Measurements from ENCODE around the gene PRKCSH. TPM values are rescaled to one million over a fixed set of nuclear protein-coding genes. Genes with fewer than 3 reads are reported as not detected.
A peak's percentile ranks its signal among the peaks of the same experiment; 100 is the strongest.
"Not testable (repeated sequence)": the region's sequence is repeated elsewhere in the genome, so short reads cannot be mapped to it uniquely, and the experiment has no call there.

Gene PRKCSH
- total RNA-seq, 2 experiments from 2014 or later, result 225 to 269 TPM

GRCh38 chr19:11451871-11452619 is 16.6 kb downstream of the PRKCSH start:
- Mint-ChIP-seq H3K27ac (no peak overlapping the region), H3K36me3 (ENCODE audit: low read depth) (peaks cover 5% of the 10 kb centered on the region), H3K9me3 (ENCODE audit: low read depth) (no peaks in the 10 kb centered on the region), H3K4me1 (no peaks in the 10 kb centered on the region), H3K27me3 (no peaks in the 10 kb centered on the region), H3K4me3 (no peak overlapping the region)
- ChIA-PET POLR2A (interaction anchor here (0.6 kb wide), 1 partner anchor 128 kb away, joined by 6 read pairs; no protein-coding TSS in a partner anchor), CTCF (interaction anchor here (0.7 kb wide), 1 partner anchor 209 kb away, joined by 5 read pairs; no protein-coding TSS in a partner anchor)
- intact Hi-C loops (cut with DNase I, micrococcal nuclease), result no loop called here
- ATAC-seq, result no peak
- DNase-seq, result no peak

GRCh38 chr19:11452620-11453310 is 17.3 kb downstream of the PRKCSH start:
- H3K4me3 Mint-ChIP-seq, result no peak overlapping the region
- ATAC-seq, result no peak
- CTCF ChIA-PET, result interaction anchor here (0.7 kb wide), 1 partner anchor 209 kb away, joined by 5 read pairs; no protein-coding TSS in a partner anchor
- H3K27me3 Mint-ChIP-seq, result no peaks in the 10 kb centered on the region
- H3K9me3 Mint-ChIP-seq (ENCODE audit: low read depth), result no peaks in the 10 kb centered on the region
- POLR2A ChIA-PET, result no interaction called here
- H3K4me1 Mint-ChIP-seq, result no peaks in the 10 kb centered on the region
- H3K27ac Mint-ChIP-seq, result no peak overlapping the region
- intact Hi-C loops (cut with DNase I, micrococcal nuclease), result no loop called here
- H3K36me3 Mint-ChIP-seq (ENCODE audit: low read depth), result peaks cover 5% of the 10 kb centered on the region
- DNase-seq, result no peak

DNA sequence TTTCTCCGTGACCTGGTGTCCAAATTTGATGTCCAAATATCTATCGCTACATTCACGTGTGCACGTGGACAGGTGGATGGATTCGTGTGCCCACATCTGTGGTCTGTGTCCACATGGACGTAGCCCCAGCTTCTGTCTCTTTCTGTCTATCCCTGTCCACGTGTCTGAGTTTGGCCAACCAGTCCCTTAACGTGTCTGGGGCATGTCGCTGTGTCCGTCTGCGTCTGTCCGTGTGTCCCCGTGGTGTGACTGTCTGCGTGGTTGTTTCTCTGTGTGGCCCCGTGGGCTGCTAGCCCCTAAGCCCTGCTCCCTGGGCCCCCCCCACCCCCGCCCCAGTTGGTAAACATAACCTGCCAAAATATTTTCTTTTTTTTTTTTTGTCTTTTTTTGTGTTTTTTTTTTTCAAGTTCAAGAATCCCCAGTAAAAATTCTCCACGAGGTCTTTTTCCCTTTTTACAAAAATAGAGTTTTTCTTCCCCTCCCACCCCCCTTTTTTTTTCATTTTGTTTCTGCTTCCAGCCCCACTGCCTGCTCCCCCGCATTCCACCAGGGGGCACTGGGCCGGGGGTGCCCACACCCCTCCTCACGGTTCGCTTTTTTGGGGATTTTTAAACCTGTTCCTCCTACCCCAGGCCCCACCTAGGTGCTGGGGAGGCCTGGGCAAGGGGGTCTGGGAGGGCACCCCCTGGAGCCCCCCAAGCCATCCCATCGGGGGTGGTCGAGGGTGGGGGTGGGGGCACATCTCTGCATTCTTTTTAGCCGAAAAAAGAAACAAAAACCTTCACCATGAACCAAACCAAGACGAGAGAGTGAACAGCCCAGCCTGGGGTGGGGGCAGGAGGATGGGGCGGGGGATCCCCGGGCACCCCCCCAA is 18.3 kb downstream of the PRKCSH start:
- no peak overlapping the region for H3K4me3 Mint-ChIP-seq
- H3K36me3 Mint-ChIP-seq (ENCODE audit: low read depth), result peaks cover 5% of the 10 kb centered on the region
- ChIA-PET CTCF (no interaction called here), POLR2A (no interaction called here)
- H3K27me3 Mint-ChIP-seq, result peaks cover 4% of the 10 kb centered on the region
- intact Hi-C loops (cut with DNase I, micrococcal nuclease), result no loop called here
- peak; percentile 39 for ATAC-seq
- no peaks in the 10 kb centered on the region for H3K4me1 Mint-ChIP-seq
- H3K27ac Mint-ChIP-seq, result no peak overlapping the region
- H3K9me3 Mint-ChIP-seq (ENCODE audit: low read depth), result no peaks in the 10 kb centered on the region
- DNase-seq, result peak; percentile 54

GRCh38 chr19:11455233-11455554 is 19.8 kb downstream of the PRKCSH start:
- H3K4me1 Mint-ChIP-seq; H3K4me3 Mint-ChIP-seq; CTCF ChIA-PET; DNase-seq; H3K9me3 Mint-ChIP-seq (ENCODE audit: low read depth); H3K36me3 Mint-ChIP-seq (ENCODE audit: low read depth); H3K27ac Mint-ChIP-seq; ATAC-seq; intact Hi-C loops (cut with DNase I, micrococcal nuclease): not testable (repeated sequence)
- POLR2A ChIA-PET, result interaction anchor here (0.6 kb wide), 1 partner anchor 304 kb away, joined by 3 read pairs; no protein-coding TSS in a partner anchor
- peaks cover 11% of the 10 kb centered on the region for H3K27me3 Mint-ChIP-seq

GRCh38 chr19:11456659-11457058 is 21.2 kb downstream of the PRKCSH start:
- no peak for ATAC-seq
- intact Hi-C loops (cut with DNase I, micrococcal nuclease), result no loop called here
- H3K4me1 Mint-ChIP-seq, result no peaks in the 10 kb centered on the region
- no peak overlapping the region for H3K27ac Mint-ChIP-seq
- DNase-seq, result no peak
- no peak overlapping the region for H3K4me3 Mint-ChIP-seq
- no peaks in the 10 kb centered on the region for H3K9me3 Mint-ChIP-seq (ENCODE audit: low read depth)
- CTCF ChIA-PET, result no interaction called here
- POLR2A ChIA-PET, result no interaction called here
- peaks cover 16% of the 10 kb centered on the region for H3K27me3 Mint-ChIP-seq
- H3K36me3 Mint-ChIP-seq (ENCODE audit: low read depth), result no peaks in the 10 kb centered on the region

DNA sequence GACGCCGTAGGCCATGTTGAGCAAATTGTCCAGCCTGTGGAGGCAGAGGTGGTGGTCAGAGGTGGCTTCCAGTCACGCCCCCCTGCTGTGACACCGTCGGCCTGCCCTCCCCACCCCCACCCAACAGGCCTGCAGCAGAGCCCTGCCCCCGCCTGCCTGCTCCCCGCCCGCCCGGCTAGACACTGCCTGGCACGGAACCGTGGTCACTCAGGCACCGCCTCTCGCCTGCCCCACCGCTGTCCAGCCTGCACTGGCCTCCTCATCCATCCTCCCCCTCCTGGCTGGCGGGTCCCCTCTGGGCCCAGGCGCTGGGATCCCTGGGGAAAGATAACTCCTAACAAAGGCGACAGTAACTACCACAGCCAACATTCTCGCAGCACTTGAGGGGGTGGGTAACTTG is 21.7 kb downstream of the PRKCSH start:
- Mint-ChIP-seq H3K36me3 (ENCODE audit: low read depth) (no peaks in the 10 kb centered on the region), H3K4me3 (no peak overlapping the region), H3K9me3 (ENCODE audit: low read depth) (no peaks in the 10 kb centered on the region), H3K27me3 (peaks cover 16% of the 10 kb centered on the region), H3K4me1 (no peaks in the 10 kb centered on the region), H3K27ac (no peak overlapping the region)
- no peak for DNase-seq
- CTCF ChIA-PET, result no interaction called here
- POLR2A ChIA-PET, result no interaction called here
- ATAC-seq, result no peak
- intact Hi-C loops (cut with DNase I, micrococcal nuclease), result no loop called here

DNA sequence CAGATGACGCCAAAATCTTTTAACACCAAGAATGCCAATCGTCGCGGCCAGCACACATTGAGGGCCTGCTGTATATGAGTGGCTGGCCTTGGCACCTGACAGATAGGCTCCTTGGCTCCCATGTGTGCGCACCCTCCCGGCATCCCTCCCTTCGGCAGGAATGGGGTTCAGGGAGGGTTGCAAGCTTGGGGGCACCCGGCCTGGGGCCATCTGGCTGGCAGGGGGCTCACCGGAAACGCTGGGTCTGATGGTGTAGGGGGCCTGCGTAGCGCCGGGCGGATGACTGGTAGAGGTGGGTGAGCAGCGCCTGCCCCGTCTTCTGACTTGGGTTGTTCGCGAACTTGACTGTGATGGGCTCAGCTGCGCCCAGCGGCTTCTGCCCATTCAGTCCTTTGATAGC is 22.4 kb downstream of the PRKCSH start:
- no peak for ATAC-seq
- intact Hi-C loops (cut with DNase I, micrococcal nuclease), result no loop called here
- no peaks in the 10 kb centered on the region for H3K9me3 Mint-ChIP-seq (ENCODE audit: low read depth)
- H3K27ac Mint-ChIP-seq, result no peak overlapping the region
- H3K36me3 Mint-ChIP-seq (ENCODE audit: low read depth), result no peaks in the 10 kb centered on the region
- CTCF ChIA-PET, result interaction anchor here (0.9 kb wide), 1 partner anchor 17 kb away, joined by 3 read pairs; no protein-coding TSS in a partner anchor
- no peak overlapping the region for H3K4me3 Mint-ChIP-seq
- POLR2A ChIA-PET, result no interaction called here
- no peaks in the 10 kb centered on the region for H3K4me1 Mint-ChIP-seq
- H3K27me3 Mint-ChIP-seq, result peaks cover 16% of the 10 kb centered on the region
- no peak for DNase-seq

DNA sequence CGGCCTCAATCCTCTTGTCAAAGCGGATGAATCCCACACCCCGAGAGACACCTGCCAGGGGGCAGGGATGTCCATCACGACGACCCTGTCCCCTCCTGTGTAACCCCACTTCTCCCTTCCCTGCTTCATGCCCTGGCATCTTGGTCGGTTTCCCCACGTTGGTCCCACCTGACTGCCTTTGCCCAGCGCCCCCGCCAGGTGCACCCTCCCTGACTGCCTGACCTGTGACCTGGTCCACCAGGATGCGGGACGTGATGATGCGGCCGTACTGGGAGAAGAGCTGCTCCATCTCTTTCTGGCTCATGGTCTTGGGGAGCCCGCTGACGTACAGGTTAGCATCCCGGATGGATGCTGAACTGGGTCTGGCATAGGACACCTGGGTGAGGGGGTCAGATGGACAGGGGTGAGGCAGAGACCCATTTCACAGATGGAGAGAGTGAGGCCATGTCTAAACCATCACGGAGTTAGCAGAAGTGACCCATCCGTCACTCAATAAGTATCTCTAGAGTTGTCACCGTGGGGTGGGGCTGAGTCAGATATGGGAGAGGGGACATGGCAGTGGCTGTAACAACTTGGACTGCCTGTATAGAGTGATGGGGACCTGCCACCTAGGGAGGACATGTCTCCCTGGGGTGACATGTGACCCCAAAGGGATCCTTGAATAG is 22.9 kb downstream of the PRKCSH start:
- H3K27me3 Mint-ChIP-seq, result peaks cover 16% of the 10 kb centered on the region
- CTCF ChIA-PET, result interaction anchor here (0.9 kb wide), 1 partner anchor 18 kb away, joined by 3 read pairs; no protein-coding TSS in a partner anchor
- no peaks in the 10 kb centered on the region for H3K4me1 Mint-ChIP-seq
- no peak overlapping the region for H3K27ac Mint-ChIP-seq
- intact Hi-C loops (cut with DNase I, micrococcal nuclease), result no loop called here
- no peak for ATAC-seq
- no peaks in the 10 kb centered on the region for H3K9me3 Mint-ChIP-seq (ENCODE audit: low read depth)
- DNase-seq, result no peak
- H3K4me3 Mint-ChIP-seq, result no peak overlapping the region
- H3K36me3 Mint-ChIP-seq (ENCODE audit: low read depth), result no peaks in the 10 kb centered on the region
- POLR2A ChIA-PET, result no interaction called here

DNA sequence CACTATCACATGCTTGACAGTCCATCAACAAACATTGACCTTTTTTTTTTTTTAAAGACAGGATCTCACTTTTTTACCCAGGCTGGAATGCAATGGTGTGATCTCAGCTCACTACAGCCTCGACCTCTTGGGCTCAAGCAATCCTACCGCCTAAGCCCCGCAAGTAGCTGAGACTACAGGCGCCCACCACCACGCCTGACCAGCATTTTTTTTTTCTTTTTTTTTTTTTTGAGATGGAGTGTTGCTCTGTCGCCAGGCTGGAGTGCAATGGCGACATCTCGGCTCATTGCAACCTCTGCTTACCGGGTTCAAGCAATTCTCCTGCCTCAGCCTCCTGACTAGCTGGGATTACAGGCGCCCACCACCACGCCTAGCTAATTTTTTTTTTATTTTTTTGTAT is 23.5 kb downstream of the PRKCSH start:
- H3K4me3 Mint-ChIP-seq; intact Hi-C loops (cut with DNase I, micrococcal nuclease); DNase-seq; H3K4me1 Mint-ChIP-seq; H3K9me3 Mint-ChIP-seq (ENCODE audit: low read depth); ATAC-seq; H3K27ac Mint-ChIP-seq; H3K36me3 Mint-ChIP-seq (ENCODE audit: low read depth): not testable (repeated sequence)
- ChIA-PET POLR2A (interaction anchor here (0.6 kb wide), 1 partner anchor 588 kb away, joined by 4 read pairs; no protein-coding TSS in a partner anchor), CTCF (interaction anchor here (0.6 to 1.1 kb wide), 3 partner anchors 79 to 637 kb away, joined by 3 read pairs; no protein-coding TSS in a partner anchor)
- peaks cover 16% of the 10 kb centered on the region for H3K27me3 Mint-ChIP-seq

GRCh38 chr19:11460207-11460606 is 24.8 kb downstream of the PRKCSH start:
- DNase-seq (peak; percentile 51), ATAC-seq (peak; percentile 47)
- POLR2A ChIA-PET, result no interaction called here
- no peaks in the 10 kb centered on the region for H3K36me3 Mint-ChIP-seq (ENCODE audit: low read depth)
- no peaks in the 10 kb centered on the region for H3K9me3 Mint-ChIP-seq (ENCODE audit: low read depth)
- CTCF ChIA-PET, result no interaction called here
- H3K27me3 Mint-ChIP-seq, result peaks cover 16% of the 10 kb centered on the region
- H3K4me3 Mint-ChIP-seq, result no peak overlapping the region
- H3K27ac Mint-ChIP-seq, result no peak overlapping the region
- no peaks in the 10 kb centered on the region for H3K4me1 Mint-ChIP-seq
- intact Hi-C loops (cut with DNase I, micrococcal nuclease), result no loop called here

GRCh38 chr19:11461453-11461852 is 26.0 kb downstream of the PRKCSH start:
- no peaks in the 10 kb centered on the region for H3K36me3 Mint-ChIP-seq (ENCODE audit: low read depth)
- ChIA-PET POLR2A (no interaction called here), CTCF (interaction anchor here (0.6 to 0.7 kb wide), 2 partner anchors 55 to 239 kb away, joined by 3 read pairs; no protein-coding TSS in a partner anchor)
- no peak overlapping the region for H3K27ac Mint-ChIP-seq
- DNase-seq (no peak), ATAC-seq (no peak)
- no peaks in the 10 kb centered on the region for H3K4me1 Mint-ChIP-seq
- intact Hi-C loops (cut with DNase I, micrococcal nuclease), result no loop called here
- H3K4me3 Mint-ChIP-seq, result no peak overlapping the region
- peaks cover 16% of the 10 kb centered on the region for H3K27me3 Mint-ChIP-seq
- no peaks in the 10 kb centered on the region for H3K9me3 Mint-ChIP-seq (ENCODE audit: low read depth)

All from activated CD4-positive, alpha-beta T cell treated with anti-CD3 and anti-CD28 coated beads for 36 hours (primary cell).